H7 (cell line): ENCODE measurements around the gene SKOR1. TPM values are rescaled to one million over a fixed set of nuclear protein-coding genes. Genes with fewer than 3 reads are reported as not detected.

Experiments used
- DNase-seq: peaks from one replicate; pipeline ENCODE4 v3.0.0; 2012
- H3K27me3 ChIP-seq: 2 replicates; pipeline ENCODE4 v1.6.0; 2011; ENCODE audit warnings: mild to moderate bottlenecking, low read length; ENCODE audit not compliant: control insufficient read depth, insufficient read depth
- H3K36me3 ChIP-seq: replicated peaks from 2 replicates; pipeline ENCODE4 v1.5.1; 2011; ENCODE audit warnings: low read length; ENCODE audit not compliant: control insufficient read depth, insufficient read depth
- H3K4me3 ChIP-seq: 2 replicates; pipeline ENCODE4 v1.5.1; 2011; ENCODE audit warnings: low read depth, mild to moderate bottlenecking, control low read depth, low read length, moderate library complexity; ENCODE audit not compliant: insufficient read depth
- total RNA-seq: library from RNA; depleted of rRNA; stranded (reverse); fragments of >200 nt; shearing (Covaris generic); gene quantifications from 2 replicates; pipeline ENCODE4 v1.2.3, GENCODE V29; 2014; rRNA removed

SKOR1 gene
- total RNA-seq, 1 experiment from 2014 or later = not detected

DNA sequence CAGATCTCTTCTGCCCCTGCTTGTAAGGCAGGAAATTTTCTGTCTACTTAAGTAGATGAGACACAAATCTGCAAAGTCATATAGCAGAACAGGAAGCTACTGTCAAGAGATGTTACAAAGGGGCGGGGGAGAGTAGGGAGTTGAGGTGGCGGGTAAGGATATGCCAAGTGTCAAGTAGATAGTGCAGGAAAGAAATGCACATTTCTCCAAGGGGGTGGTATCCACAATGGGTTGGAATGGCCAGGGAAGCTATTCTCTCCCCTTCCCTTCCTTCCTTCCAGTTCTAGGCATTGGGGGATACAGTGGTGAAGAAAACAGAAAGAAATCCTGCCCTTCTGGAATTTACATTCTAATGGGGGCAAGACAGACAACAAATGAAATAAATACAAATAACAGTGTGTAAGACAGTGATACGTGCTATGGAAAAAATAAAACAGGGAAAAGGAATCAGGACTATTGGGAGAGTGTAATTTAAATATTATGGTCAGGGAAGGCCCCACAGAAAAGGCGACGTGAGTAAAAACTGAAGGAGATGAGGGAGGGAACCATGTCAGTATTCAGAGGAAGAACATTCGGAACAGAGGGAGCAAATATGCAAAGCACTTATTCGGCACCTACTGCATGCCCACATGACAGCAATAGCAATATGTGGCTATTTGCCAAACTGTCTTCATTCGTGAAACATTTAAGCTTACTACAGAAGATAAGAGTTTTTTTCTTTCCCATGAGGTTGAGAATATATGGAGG is 57.4 kb downstream of the SKOR1 start:
- H3K36me3 ChIP-seq = no peaks in the 10 kb centered on the region
- DNase-seq = no peak
- 0 out of 2 replicates have a peak, but pooled peaks cover 4% of the 10 kb centered on the region for H3K27me3 ChIP-seq
- no peak overlapping the region for H3K4me3 ChIP-seq

DNA sequence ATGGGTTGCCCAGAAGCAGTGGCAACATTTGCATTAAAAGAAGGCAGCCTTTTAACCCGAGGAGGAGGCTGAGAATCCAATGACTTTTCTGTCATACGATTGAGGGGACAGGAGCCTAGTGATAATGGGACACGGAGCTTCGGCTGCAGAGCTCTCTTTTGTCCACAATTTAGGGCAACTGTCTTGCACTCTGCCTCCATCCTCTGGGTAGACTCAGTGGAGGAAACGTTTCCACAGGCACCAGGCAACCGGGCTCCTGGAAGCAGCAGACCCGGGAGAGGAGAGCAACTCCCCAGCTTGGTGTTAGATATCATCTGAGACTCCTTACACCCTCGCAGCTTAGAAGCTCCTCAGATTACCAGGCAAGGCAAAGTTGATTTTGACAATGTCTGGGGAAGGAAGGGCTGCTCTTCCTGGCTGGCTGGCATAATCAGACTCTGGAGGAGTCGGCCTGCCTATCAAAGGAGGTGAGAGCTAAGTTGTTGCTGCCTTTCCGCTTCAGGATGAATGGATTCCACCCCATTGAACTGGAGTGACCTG is 58.0 kb downstream of the SKOR1 start:
- no peaks in the 10 kb centered on the region for H3K36me3 ChIP-seq
- 0 out of 2 replicates have a peak, but pooled peaks cover 4% of the 10 kb centered on the region for H3K27me3 ChIP-seq
- DNase-seq = peak; percentile 35
- no peak overlapping the region for H3K4me3 ChIP-seq

- Histone ChIP-seq H3K27me3 (0 out of 2 replicates have a peak, but pooled peaks cover 4% of the 10 kb centered on the region), H3K4me3 (peak overlapping the region; percentile 51; the same call in 1 of the 2 replicates), H3K36me3 (no peaks in the 10 kb centered on the region)
- DNase-seq = no peak
Observed at GRCh38 chr15:67884009-67884408, 58.7 kb downstream of the SKOR1 start.

Other genes with a start within 250 kb of the SKOR1 start
- not detected in 2 replicates for gene RNU6-1, start 14.5 kb downstream of the SKOR1 start, total RNA-seq
- gene PIAS1, start 228.8 kb downstream of the SKOR1 start, total RNA-seq = 23.7 and 39.6 TPM in 2 replicates